Measurements from ENCODE around the gene ACADM.

DNA sequence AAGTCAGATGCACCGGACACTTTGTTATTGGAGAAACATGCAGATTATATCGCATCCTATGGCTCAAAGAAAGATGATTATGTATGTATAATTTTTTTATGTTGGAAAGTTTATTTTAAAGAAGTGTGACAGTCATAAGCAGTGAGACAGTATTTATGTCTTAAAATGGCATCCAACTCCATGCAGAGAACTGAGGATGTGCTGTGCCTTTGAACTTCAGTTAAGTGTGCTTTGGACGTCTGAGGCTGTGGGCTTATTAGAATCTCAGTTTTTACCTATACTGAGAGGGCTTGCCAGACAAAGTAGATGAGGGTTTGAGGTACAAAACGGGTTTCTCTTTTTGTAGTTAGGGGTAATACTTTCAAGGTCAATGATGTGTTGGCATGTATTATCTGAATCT lies 63.0 kb downstream of the ACADM start:
- TF ChIP-seq POLR2A (IDR thresholded peaks at IDR 0.05; ENCODE audit: low read depth, low read length) (peak; percentile 40), EZH2 (IDR thresholded peaks at IDR 0.05; ENCODE audit: borderline replicate concordance, low read depth, low read length, severe bottlenecking) (no peak), POLR2AphosphoS5 (IDR thresholded peaks at IDR 0.05; ENCODE audit: insufficient read depth, low read depth, low read length) (no peak)
- TF ChIP-seq, protein P1, sequence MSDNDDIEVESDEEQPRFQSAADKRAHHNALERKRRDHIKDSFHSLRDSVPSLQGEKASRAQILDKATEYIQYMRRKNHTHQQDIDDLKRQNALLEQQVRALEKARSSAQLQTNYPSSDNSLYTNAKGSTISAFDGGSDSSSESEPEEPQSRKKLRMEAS (IDR thresholded peaks at IDR 0.05; ENCODE audit: insufficient read depth, insufficient read length): no peak

Measured in endothelial cell of umbilical vein (primary cell).